GM19023 (cell line): ENCODE measurements around the gene AJAP1.
"Not testable (repeated sequence)": the region's sequence is repeated elsewhere in the genome, so short reads cannot be mapped to it uniquely, and the experiment has no call there.

Source experiments
- ATAC-seq: cut with Tn5 transposase; IDR thresholded peaks from one replicate; pipeline ENCODE4 v1.9.1; 2021; ENCODE audit warnings: mild to moderate bottlenecking, moderate library complexity; ENCODE audit not compliant: unreplicated experiment

The AJAP1 gene

DNA sequence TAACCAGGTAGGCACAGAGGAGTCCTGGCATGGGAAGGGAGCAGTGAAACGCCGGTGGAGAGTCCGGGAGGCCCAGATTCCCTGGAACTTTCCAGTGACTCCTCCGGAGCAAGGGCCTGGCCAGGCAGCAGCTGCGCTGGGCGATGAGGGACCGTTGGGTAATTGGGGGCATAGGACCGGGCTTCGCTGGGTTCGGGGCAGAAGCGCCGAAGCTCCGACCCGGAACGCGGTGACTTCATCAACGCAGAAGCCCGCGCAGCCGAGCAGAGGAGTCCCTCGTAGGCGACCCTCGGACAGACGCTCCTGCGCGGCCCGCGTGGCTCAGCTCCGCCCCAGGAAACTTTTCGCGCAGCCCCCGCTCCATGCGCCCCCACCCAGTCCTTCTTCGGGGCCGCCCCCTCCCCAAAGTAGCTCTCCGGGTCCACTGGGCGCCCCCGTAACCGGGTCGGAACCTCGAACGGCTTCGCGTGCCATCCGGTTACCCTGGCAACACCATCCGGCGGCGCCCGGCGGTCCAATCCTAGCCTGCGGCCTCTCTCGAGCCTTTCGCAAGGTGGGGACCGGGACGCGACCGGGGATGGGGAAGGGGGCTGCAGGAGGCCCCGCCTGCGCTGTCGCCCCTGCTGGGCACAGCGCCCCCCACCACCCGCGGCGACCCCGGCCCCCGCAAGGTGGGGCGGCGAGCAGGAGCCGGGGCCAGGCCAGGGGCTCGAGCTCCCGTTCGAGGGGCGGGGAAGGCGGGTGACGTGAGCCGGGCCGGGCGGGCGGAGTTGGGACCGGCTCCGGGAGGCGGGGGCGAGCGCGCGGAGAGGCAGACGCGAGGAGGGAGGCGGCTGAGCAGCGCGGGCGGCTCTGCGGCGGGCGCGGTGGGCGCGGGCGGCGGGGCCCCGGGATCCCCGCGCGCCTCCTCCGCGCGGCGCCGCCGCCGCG, at the start of gene AJAP1:
TSS of gene AJAP1 (plus strand) at position 814 of the 930 bp plus-strand sequence. CDS start 817 bp downstream, outside the sequence.
- ATAC-seq = no peak

GRCh38 chr1:4605158-4605557, 49.3 kb upstream of the AJAP1 start:
- ATAC-seq = no peak

GRCh38 chr1:4611563-4612341, 42.7 kb upstream of the AJAP1 start:
- no peak for ATAC-seq

- no peak for ATAC-seq
These were observed 41.4 kb upstream of the AJAP1 start for GRCh38 chr1:4612991-4613390.

- no peak for ATAC-seq
These were observed 40.6 kb upstream of the AJAP1 start for GRCh38 chr1:4613606-4614370.

DNA sequence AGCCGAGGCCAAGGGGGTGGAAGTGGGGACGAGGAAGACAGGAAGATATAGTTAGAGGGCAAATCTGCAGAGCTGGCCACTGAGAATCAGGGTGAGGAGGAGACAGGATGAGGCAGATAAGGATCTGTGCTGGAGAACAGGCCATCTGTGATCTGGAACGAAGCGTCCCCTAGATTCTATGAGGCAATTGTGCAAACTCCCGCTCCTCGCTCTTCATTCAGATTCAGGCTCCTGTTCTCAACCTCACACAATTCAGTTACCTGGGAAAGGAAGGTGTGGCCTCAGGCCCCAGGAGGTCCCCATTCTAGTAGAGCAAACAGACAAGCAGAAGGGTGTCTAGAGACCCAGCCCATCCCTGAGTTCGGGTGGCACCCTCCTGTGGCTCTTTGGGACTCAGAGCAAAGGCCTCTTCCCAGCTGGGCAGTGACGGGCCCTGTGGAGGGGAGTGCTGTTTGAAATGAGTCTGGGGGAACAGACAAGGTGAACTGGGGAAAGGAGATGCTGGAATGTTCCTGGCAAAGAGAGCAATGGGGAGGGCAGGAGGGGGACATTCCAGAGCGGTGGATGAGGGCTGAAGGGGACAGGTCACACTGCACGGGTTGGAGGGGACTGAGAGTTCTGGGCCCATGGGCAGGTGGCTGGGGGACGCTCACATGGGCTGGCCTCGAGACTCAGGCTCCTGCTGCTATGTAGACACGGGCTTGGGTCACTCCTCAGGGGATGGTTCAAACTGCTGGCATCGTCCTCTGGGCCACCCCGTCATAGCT, 39.9 kb upstream of the AJAP1 start:
- no peak for ATAC-seq

DNA sequence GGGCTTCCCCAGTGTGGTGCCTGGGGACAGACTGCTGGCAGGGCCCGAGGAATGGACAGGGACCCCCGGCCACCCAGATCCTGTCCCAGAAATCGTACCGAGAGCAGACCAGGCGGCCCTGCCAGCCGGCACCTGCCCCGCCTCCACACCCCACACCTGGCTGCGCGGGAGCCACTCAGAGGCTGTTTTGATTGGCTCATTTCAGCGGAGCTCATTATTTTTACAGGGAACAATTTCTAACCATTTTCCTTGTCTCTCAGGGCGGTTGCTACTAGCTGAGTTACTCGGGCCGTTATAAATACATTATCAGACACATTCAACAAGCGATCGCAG, 39.3 kb upstream of the AJAP1 start:
- ATAC-seq = no peak

- no peak for ATAC-seq
These were observed 38.9 kb upstream of the AJAP1 start for GRCh38 chr1:4615501-4615900.

- no peak for ATAC-seq
These were observed 37.5 kb upstream of the AJAP1 start for GRCh38 chr1:4616831-4617465.

DNA sequence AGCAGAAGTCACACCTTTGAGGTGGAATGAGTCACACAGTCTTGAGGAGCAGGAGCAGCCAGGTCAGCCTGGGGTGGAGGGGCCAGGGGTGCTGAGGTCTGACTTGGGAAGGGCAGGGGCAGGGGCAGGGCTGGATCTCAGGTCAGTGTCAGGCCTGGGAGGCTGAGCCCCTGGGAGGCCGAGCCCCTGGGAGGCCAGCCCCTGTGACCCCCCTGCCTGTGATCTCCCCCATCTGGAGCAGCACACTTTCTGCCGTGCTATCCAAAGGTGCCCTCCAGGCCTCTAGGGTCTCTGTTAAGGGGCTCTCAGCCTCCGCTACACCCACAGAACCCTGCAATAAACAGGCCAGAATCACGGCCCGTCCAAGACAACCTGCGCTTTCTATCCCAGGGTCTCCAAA, 36.9 kb upstream of the AJAP1 start:
- ATAC-seq = no peak

DNA sequence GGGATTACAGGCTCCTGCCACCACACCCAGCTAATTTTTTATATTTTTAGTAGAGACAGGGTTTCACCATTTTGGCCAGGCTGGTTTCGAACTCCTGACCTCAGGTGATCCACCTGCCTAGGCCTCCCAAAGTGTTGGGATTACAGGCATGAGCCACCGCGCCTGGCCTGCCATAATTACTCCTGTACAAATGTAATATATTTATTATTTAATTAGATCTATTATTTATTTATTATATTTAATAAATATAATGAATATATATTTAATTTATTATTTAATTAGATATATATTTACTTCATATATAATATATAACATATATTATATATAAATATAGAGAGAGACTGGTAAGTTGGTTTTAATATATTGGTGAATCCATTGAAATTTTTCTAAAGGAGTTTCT, 35.6 kb upstream of the AJAP1 start:
- ATAC-seq = not testable (repeated sequence)

- no peak for ATAC-seq
These were observed 32.8 kb upstream of the AJAP1 start for GRCh38 chr1:4621646-4622045.

DNA sequence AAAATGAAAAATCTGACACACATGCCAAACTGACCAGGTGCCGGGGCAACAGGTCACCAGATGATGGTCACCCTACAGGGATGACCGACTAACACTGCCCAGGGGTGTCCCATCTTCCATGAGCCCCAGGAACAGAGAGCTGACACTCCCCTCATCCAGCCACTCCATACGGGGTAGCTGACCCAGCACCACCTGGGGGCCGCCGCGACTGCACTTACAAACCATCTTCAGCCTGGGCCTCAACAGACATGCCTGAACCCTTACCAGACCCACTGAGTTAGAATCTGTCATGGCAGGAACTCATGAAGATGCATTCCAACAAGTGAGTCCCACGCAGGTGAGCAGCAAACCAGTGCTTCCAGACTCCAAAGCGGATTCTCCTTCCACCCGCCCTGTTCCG, 31.6 kb upstream of the AJAP1 start:
- ATAC-seq = no peak

DNA sequence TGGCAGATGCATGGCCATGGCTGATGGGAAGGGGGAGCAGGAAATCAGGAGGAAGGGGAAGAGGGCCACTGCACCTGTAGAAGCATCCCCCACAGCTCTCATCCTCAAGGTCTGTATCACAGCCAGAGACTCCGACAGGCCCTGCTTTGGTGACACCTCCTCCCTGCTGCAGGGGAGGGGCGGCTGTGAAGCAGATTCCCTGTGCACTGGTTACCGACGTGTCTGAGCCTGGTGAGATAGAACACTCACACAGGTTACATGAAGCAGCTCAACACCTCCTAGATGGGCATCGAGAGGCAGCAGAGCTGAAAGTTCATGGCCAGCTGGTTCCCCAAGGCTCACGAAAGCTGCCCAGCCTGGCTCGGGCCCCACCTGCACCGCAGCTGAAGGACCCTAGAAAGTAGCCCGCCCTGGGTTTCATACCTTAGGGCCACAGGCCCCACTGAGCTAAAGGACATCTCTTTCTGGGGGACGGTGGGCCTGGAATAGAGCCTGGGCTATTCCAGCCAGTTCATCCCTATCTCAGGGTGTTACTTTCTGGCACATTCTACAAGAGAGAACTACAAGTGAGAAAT, 30.2 kb upstream of the AJAP1 start:
- no peak for ATAC-seq

- ATAC-seq = no peak
These were observed 29.6 kb upstream of the AJAP1 start for GRCh38 chr1:4624801-4625200.

GRCh38 chr1:4626061-4626460, 28.3 kb upstream of the AJAP1 start:
- no peak for ATAC-seq

- ATAC-seq = no peak
These were observed 27.7 kb upstream of the AJAP1 start for GRCh38 chr1:4626560-4627319.

GRCh38 chr1:4627353-4627752, 27.1 kb upstream of the AJAP1 start:
- no peak for ATAC-seq

GRCh38 chr1:4628992-4629391, 25.4 kb upstream of the AJAP1 start:
- ATAC-seq = no peak
